Adrenal gland (tissue), 5 donors: ENCODE data around the gene CUX1.

Source experiments
- CTCF ChIP-seq, 6 experiments: fragments of 450-650 bp in 4 of 6; fragments of 200-600 bp in 2 of 6; sonication (generic) in 1 of 6; IDR thresholded peaks; 1 replicate in 5 of 6; 2 replicates in 1 of 6; pipeline versions ENCODE4 v1.5.1 to v1.8.0; 2016 to 2021; ENCODE audit warnings: antibody characterized with exemption in 6 of 6, mild to moderate bottlenecking in 2 of 6, moderate library complexity in 1 of 6
- POLR2A ChIP-seq, 2 donors: fragments of 450-650 bp; IDR thresholded peaks; one replicate each; pipeline ENCODE4 v1.6.1; 2017; ENCODE audit warnings: antibody characterized with exemption in 2 of 2, mild to moderate bottlenecking in 2 of 2, moderate library complexity in 1 of 2
- donor health status: DM: no; HTN: no; CAD: no.

- TF ChIP-seq CTCF (IDR thresholded peaks at IDR 0.05) = no peak
- no peak for TF ChIP-seq POLR2A (IDR thresholded peaks at IDR 0.05)
Measured at GRCh38 chr7:102103027-102103372, 285.6 kb downstream of the CUX1 start.
